HepG2 (cell line): ENCODE results near the gene CDKN2AIP. TPM values are rescaled to one million over a fixed set of nuclear protein-coding genes. Genes with fewer than 3 reads are reported as not detected.

Source experiments
- ATAC-seq: fragments of 200-7000 bp; cut with Tn5 transposase; 3 replicates; pipeline ENCODE4 v1.9.1; 2020; ENCODE audit warnings: mild to moderate bottlenecking, moderate library complexity
- BruUV-seq: library from RNA; stranded (reverse); fragments of 400-500 nt; replicated peaks from 2 replicates; lab custom pipeline; 2021; lab: Mats Ljungman, UMichigan
- CTCF ChIA-PET: fragments of 300-600 bp; formaldehyde crosslinking; extraction: SDS; loops from one replicate; lab custom pipeline; 2021; ENCODE audit warnings: low total read pairs, inconsistent platforms, low intra/inter-chr PET ratio; lab: Yijun Ruan, JAX
- POLR2A ChIA-PET: fragments of 350-600 bp; sonication (Branson Sonifier 250); formaldehyde crosslinking; loops from one replicate; lab custom pipeline; 2020; ENCODE audit warnings: antibody characterized with exemption, inconsistent platforms; lab: Yijun Ruan, JAX
- DNase-seq: peaks from one replicate; pipeline ENCODE4 v3.0.0-alpha.2; 2015; ENCODE audit warnings: low spot score
- FAIRE-seq: peaks from 3 replicates; lab custom pipeline; 2011; peaks lifted over from hg19 to GRCh38; lab: Jason Lieb, UNC
- H2AFZ ChIP-seq: one replicate; pipeline ENCODE4 v1.6.1; 2011; ENCODE audit warnings: low read length, inconsistent platforms
- H3K27ac ChIP-seq: fragments of 300-600 bp; 3 replicates; pipeline ENCODE4 v1.8.0; 2011; ENCODE audit warnings: mixed run types, mild to moderate bottlenecking, mixed read lengths, low read length, inconsistent platforms; ENCODE audit not compliant: insufficient read depth; ENCODE audit errors: extremely low read length
- H3K27me3 ChIP-seq, 2 experiments: fragments of 200-600 bp in 1 of 2; 2 replicates in 1 of 2; 3 replicates in 1 of 2; pipeline versions ENCODE4 v1.6.0 to v1.8.0; 2011; ENCODE audit warnings: low read length in 2 of 2, mild to moderate bottlenecking in 2 of 2, moderate library complexity in 2 of 2, inconsistent platforms in 1 of 2; ENCODE audit not compliant: insufficient read depth in 2 of 2, control insufficient read depth in 1 of 2
- H3K36me3 ChIP-seq, 2 experiments: fragments of 200-600 bp in 1 of 2; replicated peaks in 1 of 2; 2 replicates in 1 of 2; 3 replicates in 1 of 2; pipeline versions ENCODE4 v1.5.1 to v1.8.0; 2011; ENCODE audit warnings: low read length in 2 of 2, inconsistent platforms in 1 of 2; ENCODE audit not compliant: insufficient read depth in 2 of 2, control insufficient read depth in 1 of 2
- H3K4me1 ChIP-seq: 2 replicates; pipeline ENCODE4 v1.5.1; 2012; ENCODE audit warnings: low read length, inconsistent platforms; ENCODE audit not compliant: insufficient read depth
- H3K4me2 ChIP-seq: 2 replicates; pipeline ENCODE4 v1.6.0; 2011; ENCODE audit warnings: low read depth, low read length, inconsistent platforms
- H3K4me3 ChIP-seq, 3 experiments: fragments of 200-600 bp in 1 of 3; sonication (generic), shearing (Covaris generic) in 1 of 3; replicated peaks in 1 of 3; 2 replicates each; pipeline ENCODE4 v1.5.1; 2011 to 2016; ENCODE audit warnings: low read length in 3 of 3, inconsistent platforms in 2 of 3, low read depth in 2 of 3, mild to moderate bottlenecking in 2 of 3, control low read depth in 1 of 3, mixed read lengths in 1 of 3; ENCODE audit not compliant: insufficient read depth in 1 of 3
- H3K79me2 ChIP-seq: one replicate; pipeline ENCODE4 v1.6.1; 2011; ENCODE audit warnings: low read length, inconsistent platforms; ENCODE audit not compliant: insufficient read depth
- H3K9ac ChIP-seq: 2 replicates; pipeline ENCODE4 v1.6.0; 2011; ENCODE audit warnings: mild to moderate bottlenecking, low read depth, low read length, inconsistent platforms; ENCODE audit not compliant: insufficient read depth
- H3K9me3 ChIP-seq: 2 replicates; pipeline ENCODE4 v1.5.1; 2012; ENCODE audit warnings: mild to moderate bottlenecking, low read length
- H4K20me1 ChIP-seq: 2 replicates; pipeline ENCODE4 v1.6.0; 2011; ENCODE audit warnings: inconsistent platforms, mild to moderate bottlenecking, low read length, moderate library complexity; ENCODE audit not compliant: insufficient read depth
- ATF7 ChIP-seq, 2 experiments: fragments of 450-650 bp in 1 of 2; sonication (generic) in 1 of 2; formaldehyde crosslinking in 1 of 2; IDR thresholded peaks; 2 replicates each; pipeline versions ENCODE4 v1.4.0 to v1.6.1; 2016 to 2020; ENCODE audit warnings: antibody characterized with exemption in 1 of 2, mild to moderate bottlenecking in 1 of 2, missing genetic modification reagents in 1 of 2
- KLF16 ChIP-seq, 2 experiments: sonication (generic) in 1 of 2; formaldehyde crosslinking in 1 of 2; IDR thresholded peaks; 2 replicates each; pipeline versions ENCODE4 v1.6.1 to v1.8.0; 2016 to 2023; ENCODE audit warnings: missing genetic modification reagents in 2 of 2, missing compliant biosample characterization in 1 of 2
- MED1 ChIP-seq: sonication (generic); formaldehyde crosslinking; IDR thresholded peaks from 2 replicates; pipeline ENCODE4 v1.4.0; 2020; ENCODE audit warnings: missing genetic modification reagents
- POGZ ChIP-seq: sonication (generic); formaldehyde crosslinking; IDR thresholded peaks from 2 replicates; pipeline ENCODE4 v1.4.0; 2020; ENCODE audit warnings: mild to moderate bottlenecking, missing genetic modification reagents
- RFXANK ChIP-seq: IDR thresholded peaks from 2 replicates; pipeline ENCODE4 v1.6.1; 2016
- SRSF1 ChIP-seq: fragments of 200-400 bp; formaldehyde crosslinking; optimal IDR thresholded peaks from 2 replicates; pipeline ENCODE3; 2017; ENCODE audit warnings: mild to moderate bottlenecking, low read depth, low read length, moderate library complexity
- TRIM24 ChIP-seq: sonication (generic); formaldehyde crosslinking; IDR thresholded peaks from 2 replicates; pipeline ENCODE4 v1.8.0; 2022; ENCODE audit warnings: mild to moderate bottlenecking, missing genetic modification reagents
- ZNF547 ChIP-seq: sonication (generic); formaldehyde crosslinking; IDR thresholded peaks from 2 replicates; pipeline ENCODE4 v1.5.1; 2020; ENCODE audit warnings: mild to moderate bottlenecking, missing genetic modification reagents
- WGBS: methylation state at CpG from one replicate; pipeline ENCODE4 v1.1.6; 2017; ENCODE audit warnings: low lambda C conversion rate; 5-methylcytosine and 5-hydroxymethylcytosine counted together
- in situ Hi-C: cut with HindIII; loops from 2 replicates; pipeline ENCODE4 v1.10.0; 2017; ENCODE audit warnings: low pct_unique_long_range_greater_than_20kb; ENCODE audit not compliant: extremely low pct_ligation_motif_present
- intact Hi-C: fragments of 100-400 bp; cut with micrococcal nuclease; formaldehyde crosslinking; loops from one replicate; pipeline ENCODE4 v1.10.0; 2022; ENCODE audit not compliant: unreplicated experiment
- polyA plus RNA-seq, 8 experiments: library from polyadenylated mRNA; depleted of rRNA in 3 of 8; stranded (reverse) in 7 of 8; unstranded in 1 of 8; fragments of >200 nt; fragmentation: Illumina TruSeq in 4 of 8; extraction: Trizol in 4 of 8; gene quantifications; 2 replicates each; pipeline versions ENCODE4 v1.2.1 to v1.2.3, GENCODE V29; 2011 to 2016; ENCODE audit warnings: low read depth in 4 of 8, missing spikeins in 1 of 8, mixed read lengths in 1 of 8; ENCODE audit not compliant: insufficient read depth in 1 of 8
- total RNA-seq, 5 experiments: library from RNA; depleted of rRNA; stranded (reverse); fragments of >200 nt; fragmentation: Illumina TruSeq; extraction: Trizol; gene quantifications; 2 replicates each; pipeline ENCODE4 v1.2.3, GENCODE V29; 2016; ENCODE audit warnings: low read depth in 1 of 5
- TF ChIP-seq, protein P1 (sequence below): sonication (generic); formaldehyde crosslinking; IDR thresholded peaks from 2 replicates; pipeline ENCODE4 v1.4.0; 2020; ENCODE audit warnings: mild to moderate bottlenecking, missing genetic modification reagents
- TF ChIP-seq, protein P2 (sequence below): sonication (generic); formaldehyde crosslinking; IDR thresholded peaks from 2 replicates; pipeline ENCODE4 v1.5.0; 2020; ENCODE audit warnings: missing genetic modification reagents, mild to moderate bottlenecking, borderline replicate concordance

The CDKN2AIP gene
- total and polyA plus RNA-seq, 2 of the 13 experiments (the other 11 are each of a cell fraction or from before 2014, with no cell fraction given), result 17.0 to 18.7 TPM

DNA sequence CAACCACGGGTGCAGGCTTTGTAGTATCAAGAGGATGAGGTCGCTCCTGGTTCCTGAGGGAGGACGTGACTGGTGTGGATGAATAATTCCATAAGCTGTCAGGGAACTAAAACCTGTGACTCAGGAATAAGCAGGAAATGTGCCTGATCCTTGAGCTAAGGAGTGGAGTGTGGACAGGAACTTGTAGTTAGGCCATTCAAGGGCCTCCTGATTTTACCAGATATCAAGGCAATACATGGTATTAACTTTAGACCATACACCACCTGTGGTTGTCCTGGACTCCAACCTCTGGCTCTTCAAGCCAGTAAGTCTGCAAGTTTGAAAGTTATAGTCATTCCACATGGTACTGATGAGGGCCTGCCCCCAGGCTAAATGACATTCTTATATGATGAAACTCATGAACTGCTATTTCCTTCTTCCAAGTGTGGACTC is 48.4 kb downstream of the CDKN2AIP start:
- no peaks in the 10 kb centered on the region for H3K36me3 ChIP-seq
- no peak overlapping the region for H3K4me3 ChIP-seq
- in situ Hi-C loops, result no loop called here
- no peaks in the 10 kb centered on the region for H3K27me3 ChIP-seq
- ATAC-seq (no peak), FAIRE-seq (no peak), DNase-seq (no peak)
- no peak overlapping the region for H3K9ac ChIP-seq
- H3K9me3 ChIP-seq, result no peaks in the 10 kb centered on the region
- no peaks in the 10 kb centered on the region for H3K4me1 ChIP-seq
- WGBS, result 58% methylated on average over 3 of the region's 3 CpGs
- no peaks in the 10 kb centered on the region for H3K79me2 ChIP-seq
- intact Hi-C loops, result no loop called here
- no peak overlapping the region for H2AFZ ChIP-seq
- no peaks in the 10 kb centered on the region for H4K20me1 ChIP-seq
- no TSS peak for BruUV-seq
- H3K4me2 ChIP-seq, result no peak overlapping the region
- CTCF ChIA-PET, result no interaction called here
- TF ChIP-seq, protein P1, sequence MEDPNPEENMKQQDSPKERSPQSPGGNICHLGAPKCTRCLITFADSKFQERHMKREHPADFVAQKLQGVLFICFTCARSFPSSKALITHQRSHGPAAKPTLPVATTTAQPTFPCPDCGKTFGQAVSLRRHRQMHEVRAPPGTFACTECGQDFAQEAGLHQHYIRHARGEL, result no peak
- TF ChIP-seq KLF16 (CRISPR knock-in tag; IDR thresholded peaks at IDR 0.05) (no peak), MED1 (CRISPR knock-in tag) (no peak)
- no peak overlapping the region for H3K27ac ChIP-seq
- POLR2A ChIA-PET, result no interaction called here

DNA sequence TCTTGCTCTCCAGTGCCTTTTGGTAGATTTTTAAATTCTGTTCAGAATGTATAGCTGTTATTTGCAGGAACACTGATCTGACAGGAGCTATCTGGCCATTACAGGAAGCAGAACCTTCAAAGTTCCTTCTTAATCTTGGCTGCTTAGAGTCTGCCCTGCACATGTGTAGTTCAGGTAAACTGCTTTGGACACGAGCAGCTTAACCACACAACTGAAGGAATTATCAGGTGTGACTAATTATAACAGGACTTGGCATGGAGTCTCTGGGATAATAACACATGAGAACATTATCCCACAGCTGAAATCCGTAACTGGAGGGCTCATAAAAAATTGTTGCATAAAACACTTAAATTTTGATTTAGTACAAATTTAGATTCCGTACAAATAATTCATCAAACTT is 48.8 kb downstream of the CDKN2AIP start:
- H3K4me2 ChIP-seq, result no peak overlapping the region
- no peak overlapping the region for H3K9ac ChIP-seq
- in situ Hi-C loops, result no loop called here
- no peak overlapping the region for H2AFZ ChIP-seq
- H3K79me2 ChIP-seq, result no peaks in the 10 kb centered on the region
- no peaks in the 10 kb centered on the region for H3K36me3 ChIP-seq
- 89% methylated on average over 3 of the region's 3 CpGs for WGBS
- no peaks in the 10 kb centered on the region for H4K20me1 ChIP-seq
- H3K27ac ChIP-seq, result no peak overlapping the region
- intact Hi-C loops, result no loop called here
- FAIRE-seq (no peak), ATAC-seq (no peak), DNase-seq (no peak)
- POLR2A ChIA-PET, result no interaction called here
- H3K9me3 ChIP-seq, result no peaks in the 10 kb centered on the region
- BruUV-seq, result no TSS peak
- TF ChIP-seq ATF7 (IDR thresholded peaks at IDR 0.05) (no peak), ATF7 (CRISPR knock-in tag; IDR thresholded peaks at IDR 0.05) (no peak), SRSF1 (no peak), TRIM24 (CRISPR knock-in tag) (no peak), RFXANK (CRISPR knock-in tag) (no peak), ZNF547 (CRISPR knock-in tag) (no peak), POGZ (CRISPR knock-in tag) (no peak)
- TF ChIP-seq, protein P2, sequence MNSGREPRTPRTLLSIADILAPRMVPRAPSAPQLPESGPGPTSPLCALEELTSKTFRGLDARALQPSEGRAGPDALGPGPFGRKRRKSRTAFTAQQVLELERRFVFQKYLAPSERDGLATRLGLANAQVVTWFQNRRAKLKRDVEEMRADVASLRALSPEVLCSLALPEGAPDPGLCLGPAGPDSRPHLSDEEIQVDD (CRISPR knock-in tag), result no peak
- CTCF ChIA-PET, result no interaction called here
- H3K4me3 ChIP-seq, result no peak overlapping the region
- no peaks in the 10 kb centered on the region for H3K4me1 ChIP-seq
- no peaks in the 10 kb centered on the region for H3K27me3 ChIP-seq
